IPS-18c (cell line): ENCODE data around the gene REG3G.

ENCODE experiments used
- H3K4me3 ChIP-seq: 2 replicates; pipeline ENCODE4 v1.7.0; 2013; ENCODE audit warnings: low read depth, mild to moderate bottlenecking, low read length, moderate library complexity; ENCODE audit not compliant: insufficient read depth
- H3K9me3 ChIP-seq: one replicate; pipeline ENCODE4 v1.6.1; 2013; ENCODE audit warnings: mild to moderate bottlenecking, low read length, moderate library complexity; ENCODE audit not compliant: control insufficient read depth, insufficient read depth

REG3G gene

DNA sequence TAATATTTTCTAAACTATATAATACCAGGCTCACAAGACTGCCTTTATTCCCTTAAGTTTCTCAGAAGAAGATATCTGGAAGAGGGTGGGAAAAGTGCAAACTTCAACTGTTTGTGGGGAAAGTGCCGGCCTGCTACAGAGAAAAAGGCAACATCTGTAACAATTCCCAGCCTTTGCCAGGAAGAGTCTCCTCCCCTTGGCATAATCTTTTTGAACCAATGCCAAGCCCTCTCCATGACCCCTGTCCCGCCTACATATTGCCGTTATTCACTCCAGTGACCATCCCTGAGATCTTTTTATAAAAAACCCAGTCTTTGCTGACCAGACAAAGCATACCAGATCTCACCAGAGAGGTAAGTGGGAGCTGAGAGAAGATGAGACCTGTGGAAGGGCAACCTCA lies at the start of gene REG3G:
TSS of gene REG3G (plus strand) at position 282 of the 400 bp plus-strand sequence. CDS start 392 bp downstream, outside the sequence.
- H3K4me3 ChIP-seq: no peak within 1 kb of the TSS
- no peaks in the 10 kb centered on the region for H3K9me3 ChIP-seq

DNA sequence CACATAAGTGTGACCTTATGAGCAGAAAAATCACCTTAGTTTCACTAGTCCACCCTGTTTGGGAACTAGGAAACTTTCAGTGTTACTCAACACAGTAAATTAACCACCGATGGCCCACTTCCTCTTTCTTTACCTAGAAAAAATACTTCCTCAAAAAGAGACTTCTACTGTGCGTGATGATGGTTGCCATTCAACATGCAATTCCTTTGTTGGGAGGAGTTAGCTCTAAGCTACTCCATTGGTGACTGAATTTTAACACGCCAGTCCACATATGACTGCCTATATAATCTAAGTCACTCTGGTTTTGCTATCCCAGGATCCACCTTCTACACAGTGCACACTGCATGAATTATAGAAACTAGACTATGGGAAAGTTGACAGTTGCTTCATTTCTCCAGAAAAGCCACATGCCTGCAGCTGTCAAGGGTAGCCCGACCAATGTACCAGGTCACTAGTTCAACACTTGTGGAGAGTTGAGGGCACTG lies 47.8 kb upstream of the REG3G start:
- H3K4me3 ChIP-seq: no peak overlapping the region
- no peaks in the 10 kb centered on the region for H3K9me3 ChIP-seq

DNA sequence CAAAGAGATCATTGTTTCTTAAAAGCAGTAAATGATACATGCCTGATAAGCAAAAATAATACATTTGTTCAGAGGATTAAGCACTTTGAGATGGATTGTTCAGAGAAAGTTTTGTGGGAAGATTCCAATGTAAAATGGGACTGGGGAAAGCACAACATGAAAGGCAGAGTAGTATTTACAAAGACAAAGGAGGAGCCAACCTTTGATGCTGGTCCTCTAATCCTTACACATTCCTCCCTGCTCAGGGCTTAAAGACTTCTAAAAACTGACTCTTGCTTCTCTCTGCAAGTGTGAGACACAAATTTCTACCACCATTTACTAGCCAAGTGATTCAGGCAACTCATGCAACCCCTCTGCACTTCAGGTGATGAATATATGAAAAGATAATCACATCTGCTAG lies 47.2 kb upstream of the REG3G start:
- Histone ChIP-seq H3K9me3 (no peaks in the 10 kb centered on the region), H3K4me3 (no peak overlapping the region)

DNA sequence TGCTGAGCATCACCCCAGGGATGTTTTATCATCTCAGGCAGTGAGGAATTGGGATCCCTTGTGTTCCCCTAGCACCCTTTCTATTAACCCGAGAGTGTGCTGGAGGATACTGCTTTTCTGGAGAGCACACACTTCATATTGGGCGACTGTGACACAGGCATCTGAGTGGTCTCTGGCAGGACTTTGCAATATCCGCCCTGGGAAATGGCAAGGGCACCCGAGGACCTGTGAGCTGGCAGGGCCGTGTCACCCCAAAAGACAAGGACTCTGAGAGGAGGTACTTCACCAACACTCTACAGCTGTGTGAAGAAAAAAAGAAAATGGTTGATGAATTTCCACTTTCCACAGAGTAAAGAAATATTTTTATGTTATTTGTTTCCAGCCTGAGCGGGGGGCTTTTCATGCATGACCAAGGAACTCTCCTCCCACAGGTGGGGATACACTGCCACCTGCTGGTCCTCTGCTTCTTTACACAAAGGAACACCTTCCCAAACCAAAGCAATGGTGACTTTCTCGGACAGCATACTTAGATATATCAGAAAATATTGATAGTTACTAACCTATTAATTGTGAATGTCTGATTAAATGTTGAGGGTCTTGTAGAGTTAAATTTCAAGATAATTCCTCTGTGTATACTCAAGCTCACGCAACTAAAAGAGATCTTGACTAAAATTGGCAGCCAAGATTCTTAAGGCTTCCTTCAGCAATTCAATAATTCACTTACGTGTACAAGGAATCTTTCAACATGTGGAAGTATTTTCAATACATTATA lies 45.9 kb upstream of the REG3G start:
- H3K9me3 ChIP-seq: no peaks in the 10 kb centered on the region
- no peak overlapping the region for H3K4me3 ChIP-seq

DNA sequence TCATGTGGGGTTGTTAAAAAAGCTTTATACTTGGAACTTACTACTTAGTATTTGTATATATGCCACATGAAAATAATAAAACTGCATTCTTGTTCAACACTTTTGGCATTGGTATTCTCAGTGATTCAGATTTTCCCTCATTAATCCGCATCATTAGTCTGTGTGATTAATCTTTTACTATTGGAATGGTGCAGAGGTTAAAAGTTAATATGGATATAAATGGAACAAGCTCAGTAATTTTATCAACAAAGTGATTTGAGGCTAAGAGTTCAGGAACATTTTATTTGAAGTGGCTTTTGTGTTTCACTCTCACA lies 45.4 kb upstream of the REG3G start:
- no peaks in the 10 kb centered on the region for H3K9me3 ChIP-seq
- no peak overlapping the region for H3K4me3 ChIP-seq

DNA sequence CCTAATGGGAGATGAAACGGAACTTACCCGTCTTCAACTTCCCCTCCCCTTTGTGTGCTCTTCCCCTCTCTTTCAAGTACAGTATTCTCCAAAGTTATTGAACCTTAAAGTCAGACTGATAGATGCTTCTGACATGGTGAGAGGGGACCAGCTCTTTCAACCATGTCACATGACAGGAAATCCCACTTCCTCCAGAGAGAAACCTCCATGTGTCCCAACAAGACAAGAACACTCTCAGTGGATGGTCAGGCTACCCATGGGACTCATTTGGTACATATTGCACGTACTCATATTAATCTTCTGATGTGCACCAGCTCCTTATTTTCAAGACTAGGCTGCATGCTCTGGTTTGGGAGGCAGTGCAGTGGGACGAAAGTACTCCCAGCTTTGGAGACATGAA lies 44.6 kb upstream of the REG3G start:
- no peak overlapping the region for H3K4me3 ChIP-seq
- no peaks in the 10 kb centered on the region for H3K9me3 ChIP-seq

DNA sequence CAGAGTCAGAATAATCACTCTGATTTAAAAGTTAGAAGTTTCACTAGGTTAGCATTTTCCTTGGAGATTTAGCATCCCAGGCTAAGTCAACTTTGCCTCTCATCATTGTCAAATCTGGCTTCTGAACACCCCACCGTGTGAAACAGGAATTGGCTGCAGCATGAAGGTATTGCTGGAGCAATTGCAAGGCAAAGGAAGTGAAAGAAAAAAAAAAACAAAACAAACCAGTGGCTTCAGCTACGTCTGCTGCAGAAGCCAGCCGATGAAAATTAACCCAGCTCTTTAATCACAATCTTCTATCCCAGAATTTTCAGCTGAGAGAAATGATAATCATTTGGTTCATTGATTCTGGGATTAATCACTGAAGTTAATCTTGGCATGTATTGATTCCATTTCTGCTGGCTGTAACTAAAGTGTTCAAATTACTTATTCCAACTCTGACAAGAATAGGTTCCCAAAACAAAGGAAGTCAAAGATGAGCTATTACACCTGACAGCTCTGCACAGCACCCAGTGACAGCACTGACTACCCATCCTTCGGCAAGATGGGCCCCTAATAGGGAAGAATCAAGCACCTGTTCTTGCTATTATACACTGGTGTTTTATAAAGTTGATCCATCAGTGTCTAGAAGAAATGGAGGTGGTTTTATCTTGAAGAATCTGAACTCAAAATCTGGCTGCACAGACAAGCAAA lies 42.7 kb upstream of the REG3G start:
- no peak overlapping the region for H3K4me3 ChIP-seq
- no peaks in the 10 kb centered on the region for H3K9me3 ChIP-seq

DNA sequence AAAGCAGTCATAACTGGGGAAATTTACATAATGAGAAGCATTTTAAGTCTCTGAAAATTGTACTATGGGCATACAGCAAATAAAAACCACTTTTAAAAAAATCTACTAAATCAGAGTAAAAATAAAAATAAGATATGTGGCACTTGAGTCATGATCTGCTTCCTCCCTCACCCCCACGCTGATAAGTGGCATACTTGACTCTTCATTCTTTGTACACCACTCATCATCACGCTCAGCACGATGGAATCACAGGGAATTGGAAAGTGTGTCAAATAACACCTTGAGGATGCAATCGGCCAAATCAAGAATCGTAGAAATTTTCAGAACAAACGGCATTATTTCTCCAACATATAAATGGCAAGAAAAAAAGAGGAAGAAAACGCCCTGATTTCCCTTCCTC lies 41.1 kb upstream of the REG3G start:
- no peaks in the 10 kb centered on the region for H3K9me3 ChIP-seq
- H3K4me3 ChIP-seq: no peak overlapping the region

DNA sequence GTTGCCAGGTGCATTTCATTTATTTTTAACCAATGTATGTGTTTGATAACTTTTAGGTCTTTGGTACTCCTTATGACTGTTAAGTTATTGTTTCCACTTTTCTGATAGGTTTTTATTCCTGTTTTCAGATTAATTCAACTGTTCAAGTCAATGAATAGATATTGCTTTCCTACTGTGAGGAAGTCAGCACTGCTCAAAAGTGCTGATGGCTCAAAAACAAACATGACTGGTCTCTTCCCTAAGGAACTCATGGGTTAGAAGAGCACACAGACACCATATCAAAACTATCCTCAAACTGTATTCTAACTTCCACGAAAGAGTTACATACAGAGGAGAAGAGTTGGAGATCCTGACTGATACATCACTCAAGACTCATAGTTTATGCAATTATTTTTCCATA lies 39.9 kb upstream of the REG3G start:
- Histone ChIP-seq H3K9me3 (no peaks in the 10 kb centered on the region), H3K4me3 (no peak overlapping the region)

DNA sequence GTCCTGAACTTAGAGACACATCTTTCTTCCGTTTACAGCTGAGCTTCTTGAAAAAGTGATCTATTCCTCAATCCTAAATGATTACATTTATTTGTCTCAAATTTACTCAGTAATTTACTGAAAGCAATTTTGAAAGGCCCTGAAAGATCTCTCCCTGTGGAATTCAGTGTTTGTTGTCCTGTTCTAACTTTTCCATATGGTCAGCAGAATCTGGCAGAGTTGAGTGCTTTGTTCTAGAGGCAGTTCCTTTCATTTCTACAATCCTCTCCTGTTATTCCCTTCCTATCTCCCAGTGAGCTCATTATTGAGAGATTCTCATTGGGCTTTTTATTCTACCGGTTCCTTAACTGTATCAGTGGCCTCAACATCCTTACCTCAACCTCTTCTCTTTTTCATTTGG lies 36.5 kb upstream of the REG3G start:
- H3K9me3 ChIP-seq: no peaks in the 10 kb centered on the region

DNA sequence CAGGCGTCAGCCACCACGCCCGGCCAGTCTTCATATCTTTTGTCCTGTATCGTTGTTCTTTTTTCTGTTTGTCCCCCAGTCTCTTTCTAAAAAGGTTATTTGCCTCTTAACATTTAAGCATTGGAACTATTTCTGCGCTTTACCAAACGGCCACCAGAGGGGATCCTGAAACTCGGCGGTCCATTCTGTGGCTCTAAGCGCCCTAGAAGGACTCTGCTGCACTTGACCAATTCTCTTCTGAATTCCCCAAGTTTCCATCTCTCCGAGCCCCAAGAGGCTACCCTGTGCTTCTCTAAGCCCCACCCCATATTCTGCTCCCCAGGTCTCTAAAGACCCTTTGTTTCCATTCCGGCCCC lies 33.1 kb upstream of the REG3G start:
- Histone ChIP-seq H3K9me3 (no peaks in the 10 kb centered on the region), H3K4me3 (peak overlapping the region; percentile 59; the same call in 1 of the 2 replicates)

More for the DNA sequence above, 36.5 kb upstream of the REG3G start:
- no peak overlapping the region for H3K4me3 ChIP-seq

DNA sequence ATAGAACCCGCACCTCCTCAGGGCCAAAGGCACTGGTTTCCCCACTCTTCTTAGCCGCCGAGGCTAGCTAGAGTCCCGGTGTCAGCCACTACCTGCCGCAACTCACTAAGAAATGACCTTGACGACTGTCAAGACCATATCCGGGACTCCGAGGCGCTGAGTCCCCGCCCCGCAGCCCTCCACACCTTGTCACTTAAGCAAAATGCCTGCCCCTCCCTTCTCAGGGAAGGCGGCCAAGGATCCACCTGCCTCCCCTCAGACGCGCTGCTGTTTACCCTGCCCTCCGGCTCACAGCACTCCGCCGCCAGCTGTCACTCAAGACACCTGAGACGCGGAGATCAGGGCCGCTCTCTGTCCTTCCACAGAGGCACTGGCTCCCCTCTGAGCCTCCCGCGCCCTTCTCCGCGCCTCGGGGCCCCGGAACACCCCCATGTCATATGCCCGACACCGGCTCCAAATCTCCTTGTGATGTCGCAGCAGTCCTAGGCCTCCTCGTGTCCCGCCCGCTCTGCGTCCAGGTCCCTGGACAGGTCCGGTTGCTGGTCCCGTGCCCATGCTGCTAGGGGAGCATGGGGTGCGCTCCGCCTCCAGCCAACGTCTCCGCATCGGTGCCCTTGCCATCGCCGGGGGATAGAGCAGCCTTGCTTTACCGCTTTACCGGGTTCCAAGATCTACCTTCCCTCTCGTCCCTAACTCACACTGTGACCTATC lies 32.5 kb upstream of the REG3G start:
- Histone ChIP-seq H3K4me3 (peak overlapping the region; percentile 59), H3K9me3 (no peaks in the 10 kb centered on the region)

DNA sequence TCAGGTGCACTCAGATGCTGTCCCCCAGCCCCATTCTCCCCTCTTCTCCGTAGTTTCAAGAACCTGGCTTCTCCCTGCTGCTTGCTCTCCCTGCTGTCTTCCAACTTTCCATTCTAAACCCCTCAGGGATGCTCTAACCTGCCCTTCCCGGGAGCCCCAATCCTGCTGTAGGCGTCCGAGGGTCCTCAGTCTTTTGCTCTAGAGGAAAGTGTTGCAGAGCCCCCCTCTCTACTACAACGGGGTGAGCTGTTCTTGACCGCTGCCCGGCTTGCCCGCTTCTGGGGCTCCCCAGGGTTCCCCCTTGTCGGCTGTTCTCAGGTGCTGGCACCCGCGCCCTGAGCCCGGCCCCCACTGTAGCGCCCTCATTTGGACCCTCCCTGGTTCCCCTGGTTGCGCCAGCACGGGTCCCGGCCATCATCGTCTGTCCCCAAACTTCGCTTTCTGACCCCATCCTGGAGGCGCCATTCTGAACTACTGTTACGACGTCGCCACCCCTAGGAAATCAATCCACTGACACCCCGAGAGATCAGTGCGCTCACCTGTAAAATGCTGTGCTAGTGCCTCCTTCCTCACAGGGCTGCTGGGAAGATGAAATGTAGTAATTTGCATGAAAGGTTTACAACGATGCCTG lies 31.9 kb upstream of the REG3G start:
- peak overlapping the region; percentile 59 for H3K4me3 ChIP-seq
- H3K9me3 ChIP-seq: no peaks in the 10 kb centered on the region

DNA sequence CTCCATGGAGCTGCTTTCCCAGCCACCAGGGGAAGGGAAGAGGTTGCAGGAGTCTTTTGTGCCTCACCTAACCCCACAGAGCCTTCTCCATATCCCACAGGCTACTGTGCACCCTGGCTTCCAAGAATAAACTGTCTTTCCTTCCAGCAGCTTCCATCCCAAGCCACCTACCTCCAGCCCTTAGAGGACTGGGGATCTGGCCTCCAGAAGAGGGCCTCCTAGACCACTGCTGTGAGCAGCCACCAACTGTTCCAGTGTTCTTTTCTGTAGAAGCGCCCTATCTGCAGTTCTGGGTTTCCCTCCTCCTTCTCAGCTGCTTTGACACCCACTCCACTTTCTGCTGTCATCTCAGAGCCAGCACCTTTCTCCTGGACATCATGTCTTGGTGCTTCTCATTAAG lies 30.7 kb upstream of the REG3G start:
- Histone ChIP-seq H3K4me3 (no peak overlapping the region), H3K9me3 (no peaks in the 10 kb centered on the region)

DNA sequence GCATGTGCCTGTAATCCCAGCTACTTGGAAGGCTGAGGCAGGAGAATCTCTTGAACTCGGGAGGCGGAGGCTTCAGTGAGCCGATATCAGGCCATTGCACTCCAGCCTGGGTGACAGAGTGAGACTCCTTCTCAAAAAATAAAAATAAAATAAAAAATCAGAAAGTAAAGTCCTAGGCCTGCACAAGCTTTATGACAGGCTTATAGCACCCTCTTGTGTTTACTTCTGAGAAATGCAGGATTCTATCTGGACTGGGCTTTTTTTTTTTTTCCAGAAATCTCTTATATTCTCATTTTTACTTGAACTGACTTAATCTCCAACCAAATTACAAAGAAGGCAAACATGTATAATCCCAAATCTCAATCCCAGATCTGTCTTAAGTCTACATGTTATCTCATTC lies 26.1 kb upstream of the REG3G start:
- Histone ChIP-seq H3K9me3 (no peaks in the 10 kb centered on the region), H3K4me3 (no peak overlapping the region)

DNA sequence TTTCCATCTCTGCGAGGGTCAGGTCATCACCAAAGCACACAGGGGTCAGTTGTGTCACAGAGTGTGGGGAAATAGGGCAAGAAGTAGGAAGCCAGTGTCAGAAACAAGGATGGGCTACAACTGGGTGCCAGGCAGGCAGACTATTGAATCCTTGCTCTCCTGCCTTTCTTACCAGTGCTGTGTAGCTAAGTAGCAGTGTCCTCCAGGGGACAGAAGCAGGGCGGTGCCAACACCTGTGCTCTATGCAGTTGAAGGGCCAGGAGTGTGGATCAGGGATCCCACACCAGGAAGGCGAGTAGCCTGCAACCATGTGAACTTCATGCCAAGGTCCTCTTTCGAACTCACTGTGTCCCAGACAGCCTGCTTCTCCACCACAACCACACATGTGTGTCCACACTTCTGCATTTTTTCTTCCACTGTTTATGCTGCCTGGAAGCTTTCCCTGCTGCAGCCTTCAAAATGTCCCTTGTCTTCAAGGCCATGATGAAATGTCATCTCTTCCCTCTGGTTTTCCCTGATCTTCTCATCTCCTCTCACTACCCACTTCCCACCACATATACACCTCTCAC lies 25.4 kb upstream of the REG3G start:
- no peaks in the 10 kb centered on the region for H3K9me3 ChIP-seq

DNA sequence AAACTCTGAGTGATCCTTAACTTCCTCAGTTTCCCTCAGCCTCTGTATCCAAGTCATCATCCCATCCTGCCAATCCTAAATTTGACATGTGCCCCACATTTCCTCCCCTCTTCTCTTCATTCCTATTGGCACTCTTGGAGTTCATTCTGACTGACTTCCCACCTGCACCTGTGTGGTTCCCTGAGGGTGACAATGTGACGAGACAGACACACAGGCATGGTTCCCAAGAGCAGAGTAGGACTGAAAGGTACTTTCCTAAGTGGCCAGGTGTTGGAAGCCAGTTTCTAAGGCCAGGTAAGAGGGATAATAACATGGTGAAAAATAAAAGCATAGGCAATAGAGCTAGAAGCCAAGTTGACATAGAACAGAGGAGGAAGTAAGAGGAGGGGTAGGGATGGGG lies 24.2 kb upstream of the REG3G start:
- Histone ChIP-seq H3K4me3 (no peak overlapping the region), H3K9me3 (no peaks in the 10 kb centered on the region)

More for the DNA sequence above, 25.4 kb upstream of the REG3G start:
- no peak overlapping the region for H3K4me3 ChIP-seq
